ENCODE data around the gene PEX11A.
"Not testable (repeated sequence)": the region's sequence is repeated elsewhere in the genome, so short reads cannot be mapped to it uniquely, and the experiment has no call there.

PEX11A gene

GRCh38 chr15:89690276-89691218 is at the start of gene PEX11A, which contains the start of gene WDR93:
Gene PEX11A (minus strand): TSS chr15:89690754. CDS start chr15:89690632, 122 bp downstream.
Gene WDR93 (plus strand): TSS chr15:89690811. CDS start chr15:89701747, 10,936 bp downstream.
- peak; percentile 86 for DNase-seq (ENCODE audit: low read depth, low spot score)

- DNase-seq (ENCODE audit: low read depth, low spot score): peak; percentile 85
Observed at GRCh38 chr15:89740137-89740536, 49.6 kb upstream of the PEX11A start.

- no peak for DNase-seq (ENCODE audit: low read depth, low spot score)
Observed at GRCh38 chr15:89735773-89736172, 45.2 kb upstream of the PEX11A start.

- DNase-seq (ENCODE audit: low read depth, low spot score): no peak
Observed at GRCh38 chr15:89732451-89733172, 42.1 kb upstream of the PEX11A start.

- no peak for DNase-seq (ENCODE audit: low read depth, low spot score)
Observed at GRCh38 chr15:89731275-89731674, 40.7 kb upstream of the PEX11A start.

GRCh38 chr15:89728254-89728653 is 37.7 kb upstream of the PEX11A start:
- DNase-seq (ENCODE audit: low read depth, low spot score): peak; percentile 66

GRCh38 chr15:89725064-89725463 is 34.5 kb upstream of the PEX11A start:
- DNase-seq (ENCODE audit: low read depth, low spot score): no peak

- no peak for DNase-seq (ENCODE audit: low read depth, low spot score)
Observed at GRCh38 chr15:89724621-89725020, 34.1 kb upstream of the PEX11A start.

- no peak for DNase-seq (ENCODE audit: low read depth, low spot score)
Observed at GRCh38 chr15:89723031-89723430, 32.5 kb upstream of the PEX11A start.

GRCh38 chr15:89714775-89715174 is 24.2 kb upstream of the PEX11A start:
- DNase-seq (ENCODE audit: low read depth, low spot score): no peak

- DNase-seq (ENCODE audit: low read depth, low spot score): no peak
Observed at GRCh38 chr15:89707577-89707976, 17.0 kb upstream of the PEX11A start.

GRCh38 chr15:89704411-89704810 is 13.9 kb upstream of the PEX11A start:
- DNase-seq (ENCODE audit: low read depth, low spot score): no peak

GRCh38 chr15:89695198-89695597 is 4.6 kb upstream of the PEX11A start:
- no peak for DNase-seq (ENCODE audit: low read depth, low spot score)

- DNase-seq (ENCODE audit: low read depth, low spot score): no peak
Observed at GRCh38 chr15:89693696-89694095, 3.1 kb upstream of the PEX11A start.

GRCh38 chr15:89693091-89693490 is 2.5 kb upstream of the PEX11A start:
- no peak for DNase-seq (ENCODE audit: low read depth, low spot score)

- DNase-seq (ENCODE audit: low read depth, low spot score): not testable (repeated sequence)
Observed at GRCh38 chr15:89689930-89690275, 651 bp downstream of the PEX11A start.

GRCh38 chr15:89686522-89686921 is 4.0 kb downstream of the PEX11A start:
- no peak for DNase-seq (ENCODE audit: low read depth, low spot score)

GRCh38 chr15:89685995-89686394 is 4.6 kb downstream of the PEX11A start:
- no peak for DNase-seq (ENCODE audit: low read depth, low spot score)

- no peak for DNase-seq (ENCODE audit: low read depth, low spot score)
Observed at GRCh38 chr15:89681146-89681545, 9.4 kb downstream of the PEX11A start.

GRCh38 chr15:89680282-89680873 is 10.2 kb downstream of the PEX11A start:
- DNase-seq (ENCODE audit: low read depth, low spot score): peak; percentile 81

- DNase-seq (ENCODE audit: low read depth, low spot score): no peak
Observed at GRCh38 chr15:89679212-89679611, 11.3 kb downstream of the PEX11A start, which contains the start of gene PLIN1. Gene PLIN1 (minus strand): TSS chr15:89679367. CDS start chr15:89677489, 1,878 bp downstream.

GRCh38 chr15:89677381-89677780 is 13.2 kb downstream of the PEX11A start:
- DNase-seq (ENCODE audit: low read depth, low spot score): no peak
